HG02852 (cell line): ENCODE results near the gene SLC7A6.

ENCODE experiments used
- ATAC-seq: cut with Tn5 transposase; IDR thresholded peaks from one replicate; pipeline ENCODE4 v1.9.1; 2021; ENCODE audit warnings: mild to moderate bottlenecking, moderate library complexity; ENCODE audit not compliant: unreplicated experiment

SLC7A6 gene

DNA sequence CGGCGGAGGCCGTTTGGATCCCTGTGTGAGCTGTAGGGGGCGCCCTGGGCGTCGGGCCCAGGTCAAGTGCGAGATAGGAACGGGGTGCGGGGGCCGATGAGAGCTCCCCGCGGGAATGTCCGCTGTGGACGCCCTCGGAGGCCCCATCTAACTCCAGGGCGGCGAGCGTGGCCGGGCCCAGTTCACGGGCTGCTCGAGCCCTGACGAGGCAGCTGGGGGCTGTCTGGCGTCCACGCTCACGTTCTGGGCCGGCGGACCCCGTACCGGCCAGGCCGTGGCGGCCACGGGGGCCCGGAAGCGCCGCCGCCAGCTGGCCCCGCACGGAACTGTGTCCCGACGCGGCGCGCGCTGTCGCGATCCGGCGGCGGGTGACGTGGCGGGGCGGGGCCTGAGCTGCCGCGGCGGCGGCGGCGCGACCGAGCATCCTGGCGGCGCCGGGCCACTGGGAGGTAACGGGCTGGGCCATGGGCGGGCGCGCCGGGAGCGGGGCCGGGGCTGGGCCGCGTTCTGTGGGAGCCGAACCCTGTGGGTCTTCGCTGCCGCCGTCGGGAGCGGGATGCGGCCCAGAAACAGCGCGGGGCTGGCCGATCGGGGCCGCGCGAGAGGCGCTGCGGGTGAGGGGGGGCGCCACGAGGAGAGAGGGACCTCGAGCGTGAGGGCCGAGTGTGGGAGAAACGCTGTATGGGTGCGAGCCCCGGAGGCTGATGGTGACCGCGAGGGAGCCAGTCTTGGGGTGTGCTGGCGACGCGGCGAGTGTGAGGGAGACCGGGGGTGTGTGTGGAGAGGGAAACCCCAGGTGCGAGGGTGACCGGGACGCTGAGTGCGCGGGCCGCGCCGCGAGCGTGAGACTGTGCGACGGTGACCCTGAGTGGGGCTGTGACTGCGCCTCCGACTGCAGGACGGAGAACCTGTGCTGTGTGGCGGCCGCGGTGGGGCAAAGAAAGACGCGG is at the start of gene SLC7A6:
SLC7A6 (plus strand) TSS at position 399 of the 950 bp plus-strand sequence. CDS start 10,201 bp downstream, outside the sequence.
- peak; percentile 69 for ATAC-seq

DNA sequence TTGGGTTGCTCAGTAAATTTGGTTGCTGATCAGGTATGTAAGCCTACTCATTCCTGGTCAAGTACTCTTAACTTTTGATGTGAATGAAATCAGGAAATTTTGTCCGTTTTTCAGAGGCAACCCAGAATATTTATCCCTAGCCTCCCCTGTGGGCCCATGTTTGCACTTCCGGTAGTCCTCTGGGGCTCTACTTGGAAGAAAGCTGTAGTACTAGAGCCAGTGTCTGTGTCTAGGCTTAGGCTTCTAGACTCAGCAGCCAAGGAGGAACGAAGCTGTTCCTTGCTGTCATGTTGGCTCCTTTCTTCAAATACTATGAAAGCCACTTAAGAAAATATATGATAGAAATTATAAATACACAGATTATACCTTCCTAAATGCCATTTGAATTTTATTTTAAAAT is 49.6 kb upstream of the SLC7A6 start:
- no peak for ATAC-seq

DNA sequence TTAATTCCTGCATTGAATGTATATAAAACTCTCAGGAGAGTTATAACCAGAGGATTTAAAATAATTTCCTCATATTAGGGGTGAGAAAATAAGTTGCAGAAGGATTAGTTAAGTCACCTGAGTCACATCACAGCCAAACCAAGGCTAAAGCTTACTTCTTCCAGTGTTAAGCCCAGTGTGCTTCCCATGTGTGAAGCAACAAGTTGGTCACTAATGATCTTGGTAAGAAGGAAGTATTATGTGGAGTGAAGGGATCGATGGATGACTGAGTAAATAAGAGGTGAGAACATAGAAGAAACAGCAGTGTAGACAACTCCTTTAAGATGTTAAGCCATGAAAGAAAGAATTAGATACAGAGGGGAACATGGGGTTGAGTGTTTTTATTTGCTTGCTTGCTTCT is 49.0 kb upstream of the SLC7A6 start:
- ATAC-seq, result no peak

DNA sequence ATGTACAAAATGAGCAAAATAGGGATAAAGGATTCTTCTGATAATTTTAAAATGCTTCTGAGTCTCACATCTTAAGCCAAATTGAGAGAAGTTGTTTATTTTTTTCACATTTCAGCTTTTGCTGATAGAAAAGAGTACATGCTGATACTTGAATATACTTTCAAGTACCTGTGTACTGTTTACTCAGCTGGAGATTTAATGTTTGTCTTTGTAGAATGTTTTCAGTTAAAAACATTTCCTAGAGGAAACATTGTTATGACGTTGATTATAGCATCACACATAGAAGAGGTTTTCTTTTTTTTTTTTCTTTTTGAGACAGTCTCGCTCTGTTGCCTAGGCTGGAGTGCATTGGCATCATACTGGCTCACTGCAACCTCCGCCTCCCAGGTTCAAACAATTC is 48.1 kb upstream of the SLC7A6 start:
- no peak for ATAC-seq

DNA sequence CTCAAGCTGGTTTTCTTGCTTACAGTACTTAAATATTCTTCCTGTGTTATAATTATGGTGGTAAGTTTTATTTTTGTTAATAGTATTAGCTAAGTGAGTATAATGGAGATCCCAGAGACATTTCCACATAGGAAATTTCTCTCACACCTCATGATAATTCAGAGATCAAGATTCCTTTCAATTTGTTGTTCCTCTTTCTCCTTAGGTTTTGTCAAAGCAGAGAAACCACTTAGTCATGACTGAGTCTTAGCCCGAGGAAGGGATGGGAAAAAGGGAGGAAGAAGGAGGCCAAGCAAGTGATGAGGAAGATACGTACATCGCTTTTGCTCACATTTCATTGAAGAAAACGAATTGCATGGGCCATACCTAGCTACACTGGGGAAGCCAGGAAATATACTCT is 46.8 kb upstream of the SLC7A6 start:
- ATAC-seq, result no peak

GRCh38 chr16:68219725-68220351 is 44.5 kb upstream of the SLC7A6 start:
- no peak for ATAC-seq

DNA sequence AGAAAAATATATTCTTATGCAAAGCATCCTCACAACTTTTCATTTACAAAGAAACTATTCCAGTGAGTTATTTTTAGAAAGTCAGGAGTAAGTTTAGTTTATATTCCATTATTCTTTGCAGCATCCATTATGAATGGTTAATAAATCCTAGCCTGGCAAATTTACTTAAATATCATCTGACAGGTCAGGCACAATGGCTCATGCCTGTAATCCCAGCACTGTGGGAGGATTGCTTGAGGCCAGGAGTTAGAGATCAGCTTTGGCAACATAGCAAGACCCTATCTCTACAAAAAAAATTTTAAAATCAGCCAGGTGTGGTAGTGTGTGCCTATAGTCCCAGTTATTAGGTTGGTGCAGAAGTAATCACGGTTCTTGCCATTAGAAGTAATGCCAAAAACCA is 41.3 kb upstream of the SLC7A6 start:
- no peak for ATAC-seq

DNA sequence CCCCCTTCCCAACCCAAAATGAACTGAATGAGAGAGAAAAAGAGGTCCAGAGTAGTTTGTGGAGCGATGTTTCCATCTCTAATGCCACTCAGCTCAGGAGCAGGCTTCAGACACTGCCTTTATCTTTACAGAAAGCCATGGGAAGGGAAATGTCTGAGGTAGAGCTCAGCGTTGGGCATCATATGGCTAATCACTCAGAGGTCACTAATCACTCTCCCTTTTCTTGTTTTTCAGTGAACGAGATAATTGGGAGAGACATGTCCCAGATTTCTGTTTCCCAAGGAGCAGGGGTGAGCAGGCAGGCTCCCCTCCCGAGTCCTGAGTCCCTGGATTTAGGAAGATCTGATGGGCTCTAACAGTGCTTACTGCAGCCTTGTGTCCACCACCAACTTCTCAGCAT is 38.2 kb upstream of the SLC7A6 start:
- ATAC-seq, result no peak

DNA sequence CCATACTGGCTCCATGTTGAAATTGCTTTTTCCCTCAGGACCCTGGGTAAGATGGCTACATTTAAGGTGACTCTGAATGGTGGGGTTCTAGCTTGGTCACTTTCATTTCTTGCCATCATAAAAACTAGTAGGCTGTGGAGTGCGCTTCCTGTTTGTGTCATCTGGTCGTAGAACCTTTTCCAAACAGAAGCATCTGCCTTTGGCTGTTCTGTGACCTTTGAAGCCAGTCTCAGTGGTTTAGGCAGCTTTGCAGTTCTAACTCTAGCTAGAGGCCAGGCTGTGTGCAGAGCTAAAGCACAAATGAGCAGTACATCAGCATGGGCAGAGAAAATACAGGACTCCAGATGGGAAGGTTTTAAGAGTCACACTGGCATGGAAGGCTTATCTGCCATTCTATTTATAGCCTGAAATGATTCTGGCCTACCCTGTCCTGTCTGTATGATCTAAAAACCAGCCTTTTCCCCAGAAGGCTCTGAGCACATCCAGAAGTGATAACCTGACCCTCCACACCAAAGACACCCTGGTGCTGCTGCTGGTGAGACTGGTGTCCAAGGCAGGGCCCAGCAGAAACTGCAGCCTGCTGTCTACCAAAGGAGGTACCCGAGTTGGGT is 37.0 kb upstream of the SLC7A6 start:
- ATAC-seq, result no peak

DNA sequence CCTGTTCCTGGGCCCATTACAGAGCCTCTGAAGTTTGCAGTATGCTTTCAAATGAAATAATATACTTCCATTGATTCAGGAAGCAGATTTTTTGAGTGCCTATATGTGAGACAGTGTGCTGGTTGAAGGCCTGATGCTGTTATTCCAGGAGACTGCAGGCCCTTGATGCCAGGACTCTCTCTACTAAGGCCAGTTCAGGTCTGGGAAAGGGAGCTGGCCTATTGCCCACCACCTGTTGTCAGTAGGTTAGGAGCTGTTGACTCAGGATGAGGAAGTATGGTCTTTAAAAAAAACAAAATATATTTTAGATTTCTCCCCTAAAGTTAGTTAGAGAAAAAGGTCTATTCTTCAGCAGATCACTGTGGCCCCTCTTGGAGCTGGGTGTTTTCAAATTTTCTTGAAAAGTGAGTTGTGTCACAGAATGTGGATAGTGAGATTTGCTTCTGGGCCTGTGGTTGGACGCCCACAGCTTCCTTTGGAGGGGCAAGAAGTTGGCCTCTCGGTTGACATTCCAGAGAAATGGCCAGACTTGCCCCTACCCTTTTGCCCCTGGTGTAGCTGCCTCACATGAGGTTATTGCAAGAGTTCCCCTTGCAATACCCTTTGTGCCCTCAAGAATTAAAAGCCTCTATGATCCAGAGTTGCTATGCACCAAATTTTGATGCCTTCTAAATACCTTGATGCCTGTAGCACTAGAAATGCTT is 36.3 kb upstream of the SLC7A6 start:
- ATAC-seq, result no peak

DNA sequence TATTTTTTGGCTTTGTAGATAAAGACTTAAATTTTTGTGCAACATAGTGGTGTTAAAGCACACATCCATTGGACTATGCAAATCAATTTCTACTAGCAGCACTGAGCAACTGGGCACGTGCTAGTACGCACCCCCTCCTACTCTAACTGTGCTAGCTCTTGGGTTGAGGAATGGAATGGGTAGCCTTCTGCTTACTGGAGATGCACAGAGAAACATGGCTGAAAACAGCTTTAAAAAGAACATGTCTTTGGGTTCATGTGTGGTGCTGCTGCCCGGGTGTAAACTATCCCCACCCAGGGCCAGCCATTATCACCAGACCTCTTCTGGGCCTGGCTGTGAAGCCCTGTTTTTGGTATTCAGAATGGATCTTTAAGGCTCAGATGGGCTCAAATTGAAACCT is 35.7 kb upstream of the SLC7A6 start:
- ATAC-seq, result no peak

- no peak for ATAC-seq
Observed at GRCh38 chr16:68229431-68230175, 34.7 kb upstream of the SLC7A6 start.

- no peak for ATAC-seq
Observed at GRCh38 chr16:68230176-68230571, 34.2 kb upstream of the SLC7A6 start.

DNA sequence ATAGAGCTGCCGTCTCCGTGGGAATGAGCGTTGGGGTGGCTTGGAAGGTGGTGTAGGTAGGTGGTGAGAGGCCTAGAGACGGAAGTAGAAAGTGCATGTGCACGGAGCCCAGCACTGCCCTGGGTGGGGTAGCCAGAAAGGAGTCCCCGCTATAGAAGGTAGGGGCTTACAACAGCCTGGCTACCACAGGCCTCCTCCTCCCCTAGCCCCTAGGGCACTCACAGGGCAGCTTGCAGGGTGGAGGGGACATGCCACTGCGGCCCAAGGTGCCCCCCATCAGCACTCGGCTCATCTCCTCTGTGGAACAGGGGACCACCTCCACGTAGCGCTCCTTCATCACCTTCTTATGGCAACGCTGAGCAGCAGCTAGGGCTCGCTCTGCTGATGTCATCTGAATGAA is 33.4 kb upstream of the SLC7A6 start:
- no peak for ATAC-seq

DNA sequence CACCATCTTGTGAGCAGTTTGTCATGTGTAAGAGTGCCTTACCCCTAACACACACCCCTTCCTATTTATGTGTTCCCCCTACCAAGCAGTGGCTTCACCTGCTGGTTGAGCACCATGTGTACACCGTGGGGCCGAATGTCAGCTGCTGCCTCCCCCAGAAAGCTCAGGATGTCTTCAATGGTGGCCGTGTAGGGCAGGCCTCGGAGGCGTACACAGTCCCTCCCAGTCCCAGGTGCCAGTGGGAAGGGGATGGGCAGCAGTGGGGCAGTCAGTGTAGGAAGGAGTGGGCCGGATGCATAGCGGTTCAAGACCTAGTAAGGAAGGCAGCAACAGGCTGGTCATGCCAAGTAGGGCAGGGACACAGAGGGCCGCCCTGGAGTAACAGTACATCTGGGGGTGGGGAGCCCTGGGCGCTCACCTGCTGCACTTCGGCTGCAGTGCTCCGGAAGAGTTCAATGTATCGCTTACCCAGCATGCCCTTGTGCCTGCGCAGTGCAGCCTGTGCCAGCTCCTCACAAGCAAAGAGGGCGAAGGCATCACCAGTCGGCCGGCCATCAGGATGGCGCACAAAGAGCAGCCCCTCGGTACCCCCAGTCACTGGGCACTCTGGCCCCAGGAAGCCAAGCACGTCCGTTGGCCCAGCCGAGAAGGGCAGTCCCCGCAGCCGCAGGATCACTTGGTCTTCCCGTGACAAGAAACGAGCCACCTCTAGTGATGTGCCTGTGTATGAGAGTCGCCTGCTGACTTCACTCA is 32.8 kb upstream of the SLC7A6 start:
- ATAC-seq, result no peak

- ATAC-seq, result no peak
Observed at GRCh38 chr16:68232335-68232734, 32.0 kb upstream of the SLC7A6 start.

- ATAC-seq, result no peak
Observed at GRCh38 chr16:68233085-68233834, 31.1 kb upstream of the SLC7A6 start.

GRCh38 chr16:68233835-68234187 is 30.5 kb upstream of the SLC7A6 start:
- ATAC-seq, result no peak
